A549 (cell line): Measurements from ENCODE around the gene MTOR. TPM values are rescaled to one million over a fixed set of nuclear protein-coding genes. Genes with fewer than 3 reads are reported as not detected.

Experiments used
- ATAC-seq, 2 experiments: fragments of 200-7000 bp in 1 of 2; fragments of >200 bp in 1 of 2; cut with Nextera tagmentation in 1 of 2; cut with Tn5 transposase in 1 of 2; 3 replicates each; pipeline versions ENCODE4 v1.8.0 to v1.9.1; 2018 to 2020; ENCODE audit warnings: mild to moderate bottlenecking in 1 of 2, moderate library complexity in 1 of 2
- CTCF ChIA-PET: fragments of 300-600 bp; sonication (Branson Sonifier 250); formaldehyde crosslinking; extraction: SDS; loops from one replicate; lab custom pipeline; 2021; ENCODE audit warnings: antibody characterized with exemption, inconsistent platforms; lab: Yijun Ruan, JAX
- POLR2A ChIA-PET: fragments of 350-600 bp; formaldehyde crosslinking; extraction: SDS; loops from one replicate; lab custom pipeline; 2021; ENCODE audit warnings: antibody characterized with exemption, inconsistent platforms; lab: Yijun Ruan, JAX
- DNase-seq, 2 experiments: peaks; one replicate each; pipeline versions ENCODE4 v3.0.0 to v3.0.0-alpha.2; 2011 to 2016; ENCODE audit warnings: low read depth in 1 of 2, low spot score in 1 of 2
- FAIRE-seq: peaks from 2 replicates; lab custom pipeline; 2011; peaks lifted over from hg19 to GRCh38; lab: Jason Lieb, UNC
- H3K27ac ChIP-seq, 2 experiments: fragments of >200 bp; sonication (Bioruptor Twin); formaldehyde crosslinking; 3 replicates each; pipeline ENCODE4 v1.5.1; 2016 to 2017
- H3K4me1 ChIP-seq: fragments of >200 bp; sonication (Bioruptor Twin); formaldehyde crosslinking; 3 replicates; pipeline ENCODE4 v1.6.1; 2016
- H3K4me2 ChIP-seq: fragments of >200 bp; sonication (Bioruptor Twin); formaldehyde crosslinking; 3 replicates; pipeline ENCODE4 v1.6.1; 2016
- H3K4me3 ChIP-seq: fragments of >200 bp; sonication (Bioruptor Twin); formaldehyde crosslinking; 3 replicates; pipeline ENCODE4 v1.5.1; 2016
- H3K9me3 ChIP-seq: fragments of >200 bp; sonication (Bioruptor Twin); formaldehyde crosslinking; 3 replicates; pipeline ENCODE4 v1.6.1; 2016
- BHLHE40 ChIP-seq: IDR thresholded peaks from 2 replicates; pipeline ENCODE4 v1.6.1; 2012; ENCODE audit warnings: low read depth, low read length, inconsistent platforms
- CEBPB ChIP-seq, 2 experiments: fragments of >200 bp in 1 of 2; sonication (Bioruptor Twin) in 1 of 2; formaldehyde crosslinking in 1 of 2; IDR thresholded peaks; 2 replicates each; pipeline ENCODE4 v1.6.1; 2012 to 2016
- EHF ChIP-seq: fragments of 250-450 bp; sonication (Bioruptor Pico); IDR thresholded peaks from 2 replicates; pipeline ENCODE4 v1.5.0; 2020; ENCODE audit warnings: mild to moderate bottlenecking
- EP300 ChIP-seq, 2 experiments: fragments of >200 bp; sonication (Bioruptor Twin); formaldehyde crosslinking; IDR thresholded peaks; 2 replicates in 1 of 2; 3 replicates in 1 of 2; pipeline ENCODE4 v1.6.1; 2016 to 2017
- FOSB ChIP-seq: fragments of 250-450 bp; sonication (Bioruptor Pico); IDR thresholded peaks from 2 replicates; pipeline ENCODE4 v1.5.0; 2020; ENCODE audit warnings: mild to moderate bottlenecking, moderate library complexity
- FOXS1 ChIP-seq: fragments of 250-450 bp; sonication (Bioruptor Pico); IDR thresholded peaks from 2 replicates; pipeline ENCODE4 v1.5.0; 2020; ENCODE audit warnings: mild to moderate bottlenecking, moderate library complexity
- GATA3 ChIP-seq: IDR thresholded peaks from 2 replicates; pipeline ENCODE4 v1.6.1; 2012; ENCODE audit warnings: borderline replicate concordance
- HDAC2 ChIP-seq: fragments of 200-600 bp; sonication (generic); IDR thresholded peaks from 2 replicates; pipeline ENCODE4 v1.6.1; 2016
- HOXB5 ChIP-seq: fragments of 250-450 bp; sonication (Bioruptor Pico); IDR thresholded peaks from 2 replicates; pipeline ENCODE4 v1.5.0; 2020; ENCODE audit warnings: mild to moderate bottlenecking, moderate library complexity
- KDM5A ChIP-seq: fragments of 200-600 bp; sonication (generic); IDR thresholded peaks from 2 replicates; pipeline ENCODE4 v1.6.1; 2016; ENCODE audit warnings: antibody characterized with exemption, mild to moderate bottlenecking
- MAFK ChIP-seq: fragments of 450-650 bp; IDR thresholded peaks from 2 replicates; pipeline ENCODE4 v1.6.1; 2014; ENCODE audit not compliant: partially characterized antibody
- MAZ ChIP-seq: fragments of 150-350 bp; IDR thresholded peaks from 2 replicates; pipeline ENCODE4 v1.6.1; 2014; ENCODE audit warnings: antibody characterized with exemption, low read depth, low read length, borderline replicate concordance
- NFE2L2 ChIP-seq: fragments of 150-350 bp; conservative IDR thresholded peaks from 2 replicates; pipeline ENCODE4 v1.6.1; 2014; ENCODE audit warnings: low read length
- NR3C1 ChIP-seq: fragments of >200 bp; sonication (Bioruptor Twin); formaldehyde crosslinking; IDR thresholded peaks from 3 replicates; pipeline ENCODE4 v1.6.1; 2017
- PHF8 ChIP-seq: fragments of 200-600 bp; sonication (generic); IDR thresholded peaks from 2 replicates; pipeline ENCODE4 v1.6.1; 2016; ENCODE audit warnings: low read depth, mild to moderate bottlenecking, antibody characterized with exemption, moderate library complexity, borderline replicate concordance
- POLR2A ChIP-seq: IDR thresholded peaks from 2 replicates; pipeline ENCODE4 v1.6.1; 2012; ENCODE audit warnings: mild to moderate bottlenecking, low read length
- RAD21 ChIP-seq, 2 experiments: fragments of >200 bp in 1 of 2; sonication (Bioruptor Twin) in 1 of 2; formaldehyde crosslinking in 1 of 2; IDR thresholded peaks in 1 of 2; conservative IDR thresholded peaks in 1 of 2; 2 replicates in 1 of 2; 3 replicates in 1 of 2; pipeline ENCODE4 v1.6.1; 2012 to 2018; ENCODE audit warnings: inconsistent platforms in 1 of 2
- RNF2 ChIP-seq: fragments of 200-600 bp; sonication (generic); IDR thresholded peaks from 2 replicates; pipeline ENCODE4 v1.6.1; 2016; ENCODE audit warnings: low read depth, mild to moderate bottlenecking, antibody characterized with exemption, moderate library complexity, borderline replicate concordance
- SMC3 ChIP-seq: fragments of >200 bp; sonication (Bioruptor Twin); formaldehyde crosslinking; IDR thresholded peaks from 3 replicates; pipeline ENCODE4 v1.6.1; 2018; ENCODE audit warnings: inconsistent platforms
- SREBF2 ChIP-seq: fragments of 450-650 bp; IDR thresholded peaks from 2 replicates; pipeline ENCODE4 v1.6.1; 2014; ENCODE audit warnings: mild to moderate bottlenecking, moderate library complexity
- TFCP2L1 ChIP-seq: fragments of 250-450 bp; sonication (Bioruptor Pico); IDR thresholded peaks from 2 replicates; pipeline ENCODE4 v1.5.0; 2021; ENCODE audit warnings: mild to moderate bottlenecking
- WGBS: methylation state at CpG from one replicate; pipeline ENCODE4 v1.1.6; 2017; ENCODE audit errors: missing lambda C conversion rate; 5-methylcytosine and 5-hydroxymethylcytosine counted together
- polyA plus RNA-seq, 4 experiments: library from polyadenylated mRNA; depleted of rRNA in 3 of 4; stranded (reverse); fragments of >200 nt; fragmentation: RNase III in 1 of 4; extraction: RNeasy Plus Mini Kit Qiagen cat#74134 plus additional on column Dnase treatment in 1 of 4; gene quantifications; 2 replicates in 3 of 4; 3 replicates in 1 of 4; pipeline ENCODE4 v1.2.3, GENCODE V29; 2011 to 2017
- TF ChIP-seq, protein P1 (sequence below): fragments of 200-600 bp; sonication (generic); IDR thresholded peaks from 2 replicates; pipeline ENCODE4 v1.6.1; 2016; ENCODE audit warnings: antibody characterized with exemption, mild to moderate bottlenecking, moderate library complexity
- TF ChIP-seq, protein P2 (sequence below): IDR thresholded peaks from 2 replicates; pipeline ENCODE4 v1.6.1; 2012
- TF ChIP-seq, protein P3 (sequence below): fragments of 150-350 bp; IDR thresholded peaks from 2 replicates; pipeline ENCODE4 v1.6.1; 2014; ENCODE audit warnings: low read depth, mild to moderate bottlenecking, low read length
- TF ChIP-seq, protein P4 (sequence below): fragments of >200 bp; sonication (Bioruptor Twin); formaldehyde crosslinking; IDR thresholded peaks from 3 replicates; pipeline ENCODE4 v1.5.1; 2016
- TF ChIP-seq, protein P5 (sequence below): fragments of 250-450 bp; sonication (Bioruptor Pico); IDR thresholded peaks from 2 replicates; pipeline ENCODE4 v1.5.0; 2020; ENCODE audit warnings: low read depth, mild to moderate bottlenecking, moderate library complexity

MTOR gene
- polyA plus RNA-seq, 2 of the 4 experiments (the other 2 are of a cell fraction) = 15.7 to 28.5 TPM

DNA sequence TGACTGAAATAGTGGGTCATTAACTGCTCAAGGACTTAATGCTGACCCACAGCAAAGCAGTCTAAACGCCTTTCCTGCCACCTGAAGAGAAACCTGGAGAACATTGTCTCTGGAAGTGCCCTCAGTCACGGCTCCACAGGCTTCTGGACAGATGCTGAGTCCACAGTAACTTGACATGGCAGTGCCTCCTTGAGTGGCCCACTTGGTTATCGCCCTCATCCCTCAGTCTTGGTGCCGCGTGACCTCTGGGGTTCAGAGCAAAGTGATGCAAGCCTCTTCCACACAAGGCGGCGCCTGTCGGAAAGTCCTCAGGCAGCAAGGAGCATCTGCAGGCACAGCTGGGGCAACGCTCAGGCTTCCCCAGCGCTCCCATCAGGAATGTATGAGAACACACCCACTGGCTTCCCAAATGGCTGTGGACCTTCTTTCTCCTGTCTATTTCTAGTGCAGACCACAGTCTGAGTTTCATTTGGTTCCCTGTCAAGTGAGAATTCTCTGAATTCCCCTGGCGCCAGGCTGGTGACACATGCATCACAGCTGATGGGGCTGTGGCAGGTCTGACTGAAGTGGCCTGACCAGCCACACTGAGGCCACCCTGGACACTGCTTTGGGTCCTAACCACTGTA, 86.2 kb downstream of the MTOR start:
- ATAC-seq (no peak), FAIRE-seq (no peak), DNase-seq (no peak)
- Histone ChIP-seq H3K4me1 (no peaks in the 10 kb centered on the region), H3K4me2 (no peak overlapping the region), H3K27ac (no peak overlapping the region), H3K9me3 (no peaks in the 10 kb centered on the region), H3K4me3 (no peak overlapping the region)
- CTCF ChIA-PET = no interaction called here
- 83% methylated on average over 3 of the region's 11 CpGs for WGBS
- POLR2A ChIA-PET = no interaction called here
- TF ChIP-seq GATA3 = no peak
- no peak for TF ChIP-seq FOSB (CRISPR knock-in tag)
- TF ChIP-seq RAD21 (conservative IDR thresholded peaks at IDR 0.05 in 1 of 2, IDR thresholded peaks at IDR 0.05 in 1 of 2) = no peak
- TF ChIP-seq, protein P1, sequence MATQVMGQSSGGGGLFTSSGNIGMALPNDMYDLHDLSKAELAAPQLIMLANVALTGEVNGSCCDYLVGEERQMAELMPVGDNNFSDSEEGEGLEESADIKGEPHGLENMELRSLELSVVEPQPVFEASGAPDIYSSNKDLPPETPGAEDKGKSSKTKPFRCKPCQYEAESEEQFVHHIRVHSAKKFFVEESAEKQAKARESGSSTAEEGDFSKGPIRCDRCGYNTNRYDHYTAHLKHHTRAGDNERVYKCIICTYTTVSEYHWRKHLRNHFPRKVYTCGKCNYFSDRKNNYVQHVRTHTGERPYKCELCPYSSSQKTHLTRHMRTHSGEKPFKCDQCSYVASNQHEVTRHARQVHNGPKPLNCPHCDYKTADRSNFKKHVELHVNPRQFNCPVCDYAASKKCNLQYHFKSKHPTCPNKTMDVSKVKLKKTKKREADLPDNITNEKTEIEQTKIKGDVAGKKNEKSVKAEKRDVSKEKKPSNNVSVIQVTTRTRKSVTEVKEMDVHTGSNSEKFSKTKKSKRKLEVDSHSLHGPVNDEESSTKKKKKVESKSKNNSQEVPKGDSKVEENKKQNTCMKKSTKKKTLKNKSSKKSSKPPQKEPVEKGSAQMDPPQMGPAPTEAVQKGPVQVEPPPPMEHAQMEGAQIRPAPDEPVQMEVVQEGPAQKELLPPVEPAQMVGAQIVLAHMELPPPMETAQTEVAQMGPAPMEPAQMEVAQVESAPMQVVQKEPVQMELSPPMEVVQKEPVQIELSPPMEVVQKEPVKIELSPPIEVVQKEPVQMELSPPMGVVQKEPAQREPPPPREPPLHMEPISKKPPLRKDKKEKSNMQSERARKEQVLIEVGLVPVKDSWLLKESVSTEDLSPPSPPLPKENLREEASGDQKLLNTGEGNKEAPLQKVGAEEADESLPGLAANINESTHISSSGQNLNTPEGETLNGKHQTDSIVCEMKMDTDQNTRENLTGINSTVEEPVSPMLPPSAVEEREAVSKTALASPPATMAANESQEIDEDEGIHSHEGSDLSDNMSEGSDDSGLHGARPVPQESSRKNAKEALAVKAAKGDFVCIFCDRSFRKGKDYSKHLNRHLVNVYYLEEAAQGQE = no peak
- no peak for TF ChIP-seq CEBPB (IDR thresholded peaks at IDR 0.05)
- TF ChIP-seq, protein P2, sequence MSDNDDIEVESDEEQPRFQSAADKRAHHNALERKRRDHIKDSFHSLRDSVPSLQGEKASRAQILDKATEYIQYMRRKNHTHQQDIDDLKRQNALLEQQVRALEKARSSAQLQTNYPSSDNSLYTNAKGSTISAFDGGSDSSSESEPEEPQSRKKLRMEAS = no peak
- no peak for TF ChIP-seq MAFK
- TF ChIP-seq PHF8 = no peak
- no peak for TF ChIP-seq KDM5A
- TF ChIP-seq BHLHE40 = no peak
- no peak for TF ChIP-seq TFCP2L1
- TF ChIP-seq EHF (CRISPR knock-in tag) = no peak
- no peak for TF ChIP-seq EP300 (IDR thresholded peaks at IDR 0.05)
- TF ChIP-seq, protein P3, sequence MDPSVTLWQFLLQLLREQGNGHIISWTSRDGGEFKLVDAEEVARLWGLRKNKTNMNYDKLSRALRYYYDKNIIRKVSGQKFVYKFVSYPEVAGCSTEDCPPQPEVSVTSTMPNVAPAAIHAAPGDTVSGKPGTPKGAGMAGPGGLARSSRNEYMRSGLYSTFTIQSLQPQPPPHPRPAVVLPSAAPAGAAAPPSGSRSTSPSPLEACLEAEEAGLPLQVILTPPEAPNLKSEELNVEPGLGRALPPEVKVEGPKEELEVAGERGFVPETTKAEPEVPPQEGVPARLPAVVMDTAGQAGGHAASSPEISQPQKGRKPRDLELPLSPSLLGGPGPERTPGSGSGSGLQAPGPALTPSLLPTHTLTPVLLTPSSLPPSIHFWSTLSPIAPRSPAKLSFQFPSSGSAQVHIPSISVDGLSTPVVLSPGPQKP = no peak
- TF ChIP-seq NR3C1 = no peak
- no peak for TF ChIP-seq HOXB5 (CRISPR knock-in tag)

DNA sequence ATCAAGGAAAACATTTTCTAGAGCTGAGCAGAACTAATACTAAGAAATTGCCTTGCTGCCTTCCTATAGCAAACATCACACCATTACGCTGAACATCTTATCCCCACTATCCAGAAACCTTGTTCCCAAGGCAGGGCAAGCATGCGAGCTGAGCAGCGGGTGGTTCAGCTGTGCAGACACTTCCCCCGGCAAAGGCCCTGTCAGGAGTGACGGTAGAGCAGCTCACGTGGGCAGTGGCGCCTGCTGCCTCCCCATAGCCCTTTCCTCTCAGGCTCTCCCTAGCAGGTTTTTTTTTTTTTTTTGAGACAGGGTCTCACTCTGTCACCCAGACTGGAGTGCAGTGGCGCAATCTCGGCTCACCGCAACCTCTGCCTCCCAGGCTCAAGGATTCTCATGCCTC, 86.9 kb downstream of the MTOR start:
- ChIA-PET POLR2A (no interaction called here), CTCF (no interaction called here)
- Histone ChIP-seq H3K4me2 (no peak overlapping the region), H3K4me1 (no peaks in the 10 kb centered on the region), H3K4me3 (no peak overlapping the region), H3K27ac (no peak overlapping the region), H3K9me3 (no peaks in the 10 kb centered on the region)
- WGBS = 97% methylated on average over 10 of the region's 10 CpGs
- ATAC-seq (no peak), DNase-seq (no peak), FAIRE-seq (no peak)
- TF ChIP-seq HDAC2 (no peak), POLR2A (no peak), SMC3 (no peak), FOXS1 (CRISPR knock-in tag) (no peak), HOXB5 (CRISPR knock-in tag) (no peak), SREBF2 (no peak), MAZ (no peak), RAD21 (conservative IDR thresholded peaks at IDR 0.05 in 1 of 2, IDR thresholded peaks at IDR 0.05 in 1 of 2) (no peak), KDM5A (no peak), RNF2 (no peak), NFE2L2 (no peak)
- TF ChIP-seq, protein P4, sequence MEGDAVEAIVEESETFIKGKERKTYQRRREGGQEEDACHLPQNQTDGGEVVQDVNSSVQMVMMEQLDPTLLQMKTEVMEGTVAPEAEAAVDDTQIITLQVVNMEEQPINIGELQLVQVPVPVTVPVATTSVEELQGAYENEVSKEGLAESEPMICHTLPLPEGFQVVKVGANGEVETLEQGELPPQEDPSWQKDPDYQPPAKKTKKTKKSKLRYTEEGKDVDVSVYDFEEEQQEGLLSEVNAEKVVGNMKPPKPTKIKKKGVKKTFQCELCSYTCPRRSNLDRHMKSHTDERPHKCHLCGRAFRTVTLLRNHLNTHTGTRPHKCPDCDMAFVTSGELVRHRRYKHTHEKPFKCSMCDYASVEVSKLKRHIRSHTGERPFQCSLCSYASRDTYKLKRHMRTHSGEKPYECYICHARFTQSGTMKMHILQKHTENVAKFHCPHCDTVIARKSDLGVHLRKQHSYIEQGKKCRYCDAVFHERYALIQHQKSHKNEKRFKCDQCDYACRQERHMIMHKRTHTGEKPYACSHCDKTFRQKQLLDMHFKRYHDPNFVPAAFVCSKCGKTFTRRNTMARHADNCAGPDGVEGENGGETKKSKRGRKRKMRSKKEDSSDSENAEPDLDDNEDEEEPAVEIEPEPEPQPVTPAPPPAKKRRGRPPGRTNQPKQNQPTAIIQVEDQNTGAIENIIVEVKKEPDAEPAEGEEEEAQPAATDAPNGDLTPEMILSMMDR = no peak
- TF ChIP-seq, protein P5, sequence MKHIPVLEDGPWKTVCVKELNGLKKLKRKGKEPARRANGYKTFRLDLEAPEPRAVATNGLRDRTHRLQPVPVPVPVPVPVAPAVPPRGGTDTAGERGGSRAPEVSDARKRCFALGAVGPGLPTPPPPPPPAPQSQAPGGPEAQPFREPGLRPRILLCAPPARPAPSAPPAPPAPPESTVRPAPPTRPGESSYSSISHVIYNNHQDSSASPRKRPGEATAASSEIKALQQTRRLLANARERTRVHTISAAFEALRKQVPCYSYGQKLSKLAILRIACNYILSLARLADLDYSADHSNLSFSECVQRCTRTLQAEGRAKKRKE = no peak
- TF ChIP-seq, protein P1 = no peak
